ENCODE data around the gene DLX4.

The DLX4 gene

DNA sequence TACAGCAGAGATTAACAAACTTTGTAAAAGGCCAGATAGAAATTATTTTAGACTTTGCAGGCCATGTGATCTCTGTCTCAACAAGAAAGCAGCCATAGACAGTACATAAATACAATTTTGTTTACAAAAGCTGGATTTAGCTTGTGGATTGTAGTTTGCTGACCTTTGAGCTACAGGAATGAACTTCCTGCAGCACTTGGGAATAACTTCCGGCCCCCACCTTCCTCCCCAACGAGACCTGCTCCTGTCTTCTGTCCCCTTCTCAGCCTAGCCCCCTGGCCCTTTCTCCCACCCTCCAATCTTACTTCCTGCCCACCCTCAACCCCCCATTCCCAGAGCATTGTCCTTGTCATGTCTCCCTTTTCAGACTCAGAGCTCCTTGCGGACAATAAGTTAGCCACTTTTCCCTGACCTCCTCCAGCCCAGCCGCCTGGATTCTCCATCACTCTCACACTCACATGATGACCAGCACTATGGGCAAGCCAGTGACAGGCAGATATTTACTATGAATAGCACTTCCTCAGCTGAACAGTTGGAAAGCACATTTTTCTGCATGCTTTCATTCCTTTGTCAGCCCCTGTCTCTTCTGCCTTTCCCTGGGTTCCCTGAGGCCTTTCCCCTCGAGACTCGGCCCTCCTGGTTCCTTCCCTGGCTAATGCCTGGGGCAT is 53.6 kb downstream of the DLX4 start:
- DNase-seq (ENCODE audit: low spot score in 2 of 2) (no peak), ATAC-seq (no peak)
- H3K4me1 Mint-ChIP-seq, result peaks cover 4% of the 10 kb centered on the region
- H3K27ac Mint-ChIP-seq, result no peak overlapping the region
- H3K9me3 Mint-ChIP-seq, result no peaks in the 10 kb centered on the region
- no peaks in the 10 kb centered on the region for H3K36me3 Mint-ChIP-seq
- H3K4me3 Mint-ChIP-seq, result no peak overlapping the region

DNA sequence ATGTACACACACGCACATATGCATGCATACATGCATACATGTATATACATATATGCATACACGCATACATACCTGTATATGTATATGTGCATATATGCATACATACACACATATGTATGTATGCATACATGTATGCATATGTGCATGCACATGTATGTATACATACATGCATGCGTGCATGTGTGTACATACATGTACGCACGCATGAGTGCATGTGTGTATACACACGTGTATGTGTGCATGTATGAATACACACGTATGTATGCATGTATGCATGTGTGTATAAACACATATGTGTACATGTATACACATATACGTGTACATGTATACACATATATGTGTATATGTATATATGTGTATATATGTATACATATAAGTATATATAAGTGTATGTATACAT is 54.5 kb downstream of the DLX4 start:
- no peak overlapping the region for H3K4me3 Mint-ChIP-seq
- H3K27ac Mint-ChIP-seq, result no peak overlapping the region
- no peak for DNase-seq (ENCODE audit: low spot score in 2 of 2)
- no peaks in the 10 kb centered on the region for H3K9me3 Mint-ChIP-seq
- H3K4me1 Mint-ChIP-seq, result peaks cover 10% of the 10 kb centered on the region
- ATAC-seq, result no peak
- H3K36me3 Mint-ChIP-seq, result no peaks in the 10 kb centered on the region
